SK-N-SH treated with all-trans-retinoic acid at 6 μM for 48 hours (cell line): ENCODE results near the gene EFCAB13.

Source experiments
- ZC3H10 ChIP-seq: fragments of 250-450 bp; sonication (Bioruptor Pico); IDR thresholded peaks from 2 replicates; pipeline ENCODE4 v1.5.1; 2021; ENCODE audit warnings: mild to moderate bottlenecking, moderate library complexity
- ZFP30 ChIP-seq: fragments of 450-650 bp; formaldehyde crosslinking; IDR thresholded peaks from 2 replicates; pipeline ENCODE4 v1.5.0; 2022; ENCODE audit warnings: mild to moderate bottlenecking, moderate library complexity

DNA sequence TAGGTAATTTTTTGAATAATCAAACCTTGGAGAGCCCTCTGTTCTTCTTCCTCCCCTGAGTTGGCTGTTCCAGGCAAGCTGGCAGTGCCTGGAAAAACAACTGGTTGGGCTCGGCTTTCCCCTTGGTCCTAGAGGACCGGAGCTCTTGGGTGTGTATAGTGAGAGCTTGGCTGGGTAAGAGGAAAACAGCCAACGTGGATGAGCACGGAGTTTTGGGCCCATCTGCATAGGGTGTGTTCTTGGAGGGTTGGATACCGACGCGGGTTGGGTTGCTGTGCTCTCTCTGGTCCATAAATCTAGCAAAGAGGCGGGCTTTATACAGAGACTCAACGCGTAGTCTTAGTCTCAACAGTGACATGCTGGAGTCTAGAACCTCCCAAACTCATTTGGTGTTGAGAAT lies 46.9 kb upstream of the EFCAB13 start:
- no peak for TF ChIP-seq ZC3H10 (CRISPR knock-in tag)
- TF ChIP-seq ZFP30 (CRISPR knock-in tag), result no peak
